ENCODE measurements around the gene SH2D2A. TPM values are rescaled to one million over a fixed set of nuclear protein-coding genes. Genes with fewer than 3 reads are reported as not detected.
A peak's percentile ranks its signal among the peaks of the same experiment; 100 is the strongest.

Gene SH2D2A
- total and polyA plus RNA-seq, 9 of the 15 experiments (the other 6 are each of a cell fraction or from before 2014, with no cell fraction given) = 0.89 to 33.6 (median 6.9) TPM

- TF ChIP-seq, protein P1, sequence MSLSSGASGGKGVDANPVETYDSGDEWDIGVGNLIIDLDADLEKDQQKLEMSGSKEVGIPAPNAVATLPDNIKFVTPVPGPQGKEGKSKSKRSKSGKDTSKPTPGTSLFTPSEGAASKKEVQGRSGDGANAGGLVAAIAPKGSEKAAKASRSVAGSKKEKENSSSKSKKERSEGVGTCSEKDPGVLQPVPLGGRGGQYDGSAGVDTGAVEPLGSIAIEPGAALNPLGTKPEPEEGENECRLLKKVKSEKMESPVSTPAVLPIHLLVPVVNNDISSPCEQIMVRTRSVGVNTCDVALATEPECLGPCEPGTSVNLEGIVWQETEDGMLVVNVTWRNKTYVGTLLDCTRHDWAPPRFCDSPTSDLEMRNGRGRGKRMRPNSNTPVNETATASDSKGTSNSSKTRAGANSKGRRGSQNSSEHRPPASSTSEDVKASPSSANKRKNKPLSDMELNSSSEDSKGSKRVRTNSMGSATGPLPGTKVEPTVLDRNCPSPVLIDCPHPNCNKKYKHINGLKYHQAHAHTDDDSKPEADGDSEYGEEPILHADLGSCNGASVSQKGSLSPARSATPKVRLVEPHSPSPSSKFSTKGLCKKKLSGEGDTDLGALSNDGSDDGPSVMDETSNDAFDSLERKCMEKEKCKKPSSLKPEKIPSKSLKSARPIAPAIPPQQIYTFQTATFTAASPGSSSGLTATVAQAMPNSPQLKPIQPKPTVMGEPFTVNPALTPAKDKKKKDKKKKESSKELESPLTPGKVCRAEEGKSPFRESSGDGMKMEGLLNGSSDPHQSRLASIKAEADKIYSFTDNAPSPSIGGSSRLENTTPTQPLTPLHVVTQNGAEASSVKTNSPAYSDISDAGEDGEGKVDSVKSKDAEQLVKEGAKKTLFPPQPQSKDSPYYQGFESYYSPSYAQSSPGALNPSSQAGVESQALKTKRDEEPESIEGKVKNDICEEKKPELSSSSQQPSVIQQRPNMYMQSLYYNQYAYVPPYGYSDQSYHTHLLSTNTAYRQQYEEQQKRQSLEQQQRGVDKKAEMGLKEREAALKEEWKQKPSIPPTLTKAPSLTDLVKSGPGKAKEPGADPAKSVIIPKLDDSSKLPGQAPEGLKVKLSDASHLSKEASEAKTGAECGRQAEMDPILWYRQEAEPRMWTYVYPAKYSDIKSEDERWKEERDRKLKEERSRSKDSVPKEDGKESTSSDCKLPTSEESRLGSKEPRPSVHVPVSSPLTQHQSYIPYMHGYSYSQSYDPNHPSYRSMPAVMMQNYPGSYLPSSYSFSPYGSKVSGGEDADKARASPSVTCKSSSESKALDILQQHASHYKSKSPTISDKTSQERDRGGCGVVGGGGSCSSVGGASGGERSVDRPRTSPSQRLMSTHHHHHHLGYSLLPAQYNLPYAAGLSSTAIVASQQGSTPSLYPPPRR (CRISPR knock-in tag; IDR thresholded peaks at IDR 0.05; ENCODE audit: borderline replicate concordance) = 0 out of 2 replicates have a peak, but pooled peaks have one; percentile 63
- TF ChIP-seq HDGF (IDR thresholded peaks at IDR 0.05) (no peak; the same call in 1 of the 2 replicates), HIVEP1 (CRISPR knock-in tag; IDR thresholded peaks at IDR 0.05) (no peak), RBM22 (IDR thresholded peaks at IDR 0.05; ENCODE audit: low read depth, low read length, poor library complexity, severe bottlenecking) (peak; percentile 64), STAG1 (CRISPR knock-in tag; IDR thresholded peaks at IDR 0.05; ENCODE audit: borderline replicate concordance) (peak; percentile 29; the same call in 1 of the 2 replicates), POLR2G (IDR thresholded peaks at IDR 0.05; ENCODE audit: low read depth, low read length) (peak; percentile 90), ZNF507 (tag; conservative IDR thresholded peaks at IDR 0.05) (no peak), ARID1B (IDR thresholded peaks at IDR 0.05) (peak; percentile 46), SPI1 (IDR thresholded peaks at IDR 0.05; ENCODE audit: borderline replicate concordance, low read depth, low read length) (0 out of 2 replicates have a peak, but pooled peaks have one; percentile 39), MTA3 (IDR thresholded peaks at IDR 0.05; ENCODE audit: borderline replicate concordance) (peak; percentile 95), ZNF639 (CRISPR knock-in tag; conservative IDR thresholded peaks at IDR 0.05 in 1 of 2, IDR thresholded peaks at IDR 0.05 in 1 of 2) (peak in 1 of 2 experiments; percentile 84; a peak in 2 of 4 replicates), AFF4 (CRISPR knock-in tag; IDR thresholded peaks at IDR 0.05) (peak; percentile 93), HDAC8 (tag; IDR thresholded peaks at IDR 0.05) (peak; percentile 69; the same call in 1 of the 2 replicates)
- TF ChIP-seq, protein P2, sequence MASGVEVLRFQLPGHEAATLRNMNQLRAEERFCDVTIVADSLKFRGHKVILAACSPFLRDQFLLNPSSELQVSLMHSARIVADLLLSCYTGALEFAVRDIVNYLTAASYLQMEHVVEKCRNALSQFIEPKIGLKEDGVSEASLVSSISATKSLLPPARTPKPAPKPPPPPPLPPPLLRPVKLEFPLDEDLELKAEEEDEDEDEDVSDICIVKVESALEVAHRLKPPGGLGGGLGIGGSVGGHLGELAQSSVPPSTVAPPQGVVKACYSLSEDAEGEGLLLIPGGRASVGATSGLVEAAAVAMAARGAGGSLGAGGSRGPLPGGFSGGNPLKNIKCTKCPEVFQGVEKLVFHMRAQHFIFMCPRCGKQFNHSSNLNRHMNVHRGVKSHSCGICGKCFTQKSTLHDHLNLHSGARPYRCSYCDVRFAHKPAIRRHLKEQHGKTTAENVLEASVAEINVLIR (CRISPR knock-in tag; IDR thresholded peaks at IDR 0.05) = no peak; the same call in 1 of the 2 replicates
These were observed 2.7 kb downstream of the SH2D2A start (continued) for GRCh38 chr1:156813750-156814570.

Data from K562 (cell line).